SK-N-SH (cell line): Measurements from ENCODE around the gene DERA. TPM values are rescaled to one million over a fixed set of nuclear protein-coding genes. Genes with fewer than 3 reads are reported as not detected.
A peak's percentile ranks its signal among the peaks of the same experiment; 100 is the strongest.

Experiments
- CTCF ChIA-PET: fragments of 300-600, 350-600 bp; formaldehyde crosslinking; extraction: SDS; loops from one replicate; lab custom pipeline; 2021; lab: Yijun Ruan, JAX
- POLR2A ChIA-PET: fragments of 350-600 bp; sonication (Branson Sonifier 250); formaldehyde crosslinking; extraction: SDS; loops from one replicate; lab custom pipeline; 2020; ENCODE audit warnings: antibody characterized with exemption, inconsistent platforms; lab: Yijun Ruan, JAX
- DNase-seq: peaks from one replicate; pipeline ENCODE4 v3.0.0; 2012
- H2AFZ ChIP-seq: fragments of 200-600 bp; sonication (generic); 2 replicates; pipeline ENCODE4 v1.8.1; 2016; ENCODE audit warnings: antibody characterized with exemption, mild to moderate bottlenecking, low read depth
- H3F3A ChIP-seq: fragments of 200-600 bp; sonication (generic); replicated peaks from 2 replicates; pipeline ENCODE3; 2016; ENCODE audit warnings: antibody characterized with exemption, mild to moderate bottlenecking; ENCODE audit not compliant: insufficient read depth
- H3K27ac ChIP-seq, 2 experiments: fragments of 200-500 bp in 1 of 2; fragments of 200-600 bp in 1 of 2; sonication (Bioruptor generic) in 1 of 2; sonication (generic), shearing (Covaris generic) in 1 of 2; 2 replicates each; pipeline versions ENCODE4 v1.5.1 to v1.6.1; 2014 to 2016; ENCODE audit warnings: low read depth in 2 of 2, inconsistent platforms in 1 of 2, low read length in 1 of 2, mild to moderate bottlenecking in 1 of 2, mixed read lengths in 1 of 2
- H3K27me3 ChIP-seq: fragments of 200-600 bp; sonication (generic), shearing (Covaris generic); 2 replicates; pipeline ENCODE4 v1.6.1; 2016; ENCODE audit warnings: mixed run types; ENCODE audit not compliant: insufficient read depth
- H3K36me3 ChIP-seq, 2 experiments: fragments of 200-500 bp in 1 of 2; fragments of 200-600 bp in 1 of 2; sonication (Bioruptor generic) in 1 of 2; sonication (generic) in 1 of 2; replicated peaks in 1 of 2; 2 replicates each; pipeline versions ENCODE3 to v1.5.1; 2014 to 2016; ENCODE audit warnings: low read length in 1 of 2, mild to moderate bottlenecking in 1 of 2; ENCODE audit not compliant: insufficient read depth in 2 of 2, control insufficient read depth in 1 of 2
- H3K4me1 ChIP-seq, 2 experiments: fragments of 200-500 bp in 1 of 2; fragments of 200-600 bp in 1 of 2; sonication (Bioruptor generic) in 1 of 2; sonication (generic), shearing (Covaris generic) in 1 of 2; 2 replicates each; pipeline versions ENCODE4 v1.5.1 to v1.6.1; 2014 to 2016; ENCODE audit warnings: low read depth in 1 of 2, low read length in 1 of 2, mixed run types in 1 of 2; ENCODE audit not compliant: insufficient read depth in 2 of 2, control insufficient read depth in 1 of 2
- H3K4me2 ChIP-seq: fragments of 200-600 bp; sonication (generic), shearing (Covaris generic); 2 replicates; pipeline ENCODE4 v1.6.1; 2017; ENCODE audit warnings: mixed run types
- H3K4me3 ChIP-seq, 2 experiments: fragments of 200-500 bp in 1 of 2; fragments of 200-600 bp in 1 of 2; sonication (Bioruptor generic) in 1 of 2; sonication (generic), shearing (Covaris generic) in 1 of 2; 2 replicates each; pipeline versions ENCODE4 v1.5.1 to v1.8.1; 2014 to 2016; ENCODE audit warnings: low read depth in 2 of 2, inconsistent platforms in 1 of 2, low read length in 1 of 2, mild to moderate bottlenecking in 1 of 2, mixed read lengths in 1 of 2, moderate library complexity in 1 of 2
- H3K79me2 ChIP-seq: fragments of 200-600 bp; sonication (generic); 2 replicates; pipeline ENCODE4 v1.8.1; 2017; ENCODE audit warnings: mild to moderate bottlenecking; ENCODE audit not compliant: insufficient read depth
- H3K9ac ChIP-seq: fragments of 200-600 bp; sonication (generic); 2 replicates; pipeline ENCODE4 v1.6.1; 2017; ENCODE audit warnings: mixed run types
- H3K9me2 ChIP-seq: fragments of 200-600 bp; sonication (generic); 2 replicates; pipeline ENCODE4 v1.6.1; 2017; ENCODE audit warnings: mixed run types
- H3K9me3 ChIP-seq: fragments of 200-600 bp; sonication (generic); 2 replicates; pipeline ENCODE4 v1.6.1; 2017; ENCODE audit warnings: mixed run types, mild to moderate bottlenecking, moderate library complexity
- H4K20me1 ChIP-seq: fragments of 200-600 bp; sonication (generic); 2 replicates; pipeline ENCODE4 v1.6.1; 2017; ENCODE audit warnings: mild to moderate bottlenecking, mixed run types; ENCODE audit not compliant: insufficient read depth
- CTCF ChIP-seq: fragments of 200-600 bp; sonication (generic); IDR thresholded peaks from 2 replicates; pipeline ENCODE4 v1.6.1; 2017; ENCODE audit warnings: antibody characterized with exemption, mild to moderate bottlenecking, moderate library complexity
- ELF1 ChIP-seq: IDR thresholded peaks from 2 replicates; pipeline ENCODE4 v1.4.0; 2012
- IRF3 ChIP-seq: fragments of 150-350 bp; IDR thresholded peaks from 2 replicates; pipeline ENCODE4 v1.6.1; 2016; ENCODE audit warnings: mild to moderate bottlenecking, low read depth, low read length
- JUND ChIP-seq: IDR thresholded peaks from 2 replicates; pipeline ENCODE4 v1.4.0; 2012
- NFIC ChIP-seq: IDR thresholded peaks from 2 replicates; pipeline ENCODE4 v1.4.0; 2012; ENCODE audit warnings: borderline replicate concordance
- RAD21 ChIP-seq: IDR thresholded peaks from 2 replicates; pipeline ENCODE4 v1.6.1; 2012; ENCODE audit warnings: mild to moderate bottlenecking, low read length
- RXRA ChIP-seq: IDR thresholded peaks from 2 replicates; pipeline ENCODE4 v1.4.0; 2012; ENCODE audit warnings: low read depth, mild to moderate bottlenecking, borderline replicate concordance
- USF2 ChIP-seq: fragments of 150-350 bp; IDR thresholded peaks from 2 replicates; pipeline ENCODE4 v1.6.1; 2017; ENCODE audit warnings: antibody characterized with exemption, low read length, low read depth, borderline replicate concordance
- WGBS: methylation state at CpG from one replicate; pipeline ENCODE4 v1.1.6; 2017; ENCODE audit warnings: low lambda C conversion rate; 5-methylcytosine and 5-hydroxymethylcytosine counted together
- polyA plus RNA-seq, 3 experiments: library from polyadenylated mRNA; depleted of rRNA; stranded (reverse); fragments of >200 nt; gene quantifications; 2 replicates each; pipeline ENCODE4 v1.2.3, GENCODE V29; 2012

The DERA gene
- polyA plus RNA-seq, 1 of the 3 experiments (the other 2 are of a cell fraction) = 16.6 TPM

GRCh38 chr12:15928870-15929571 is 17.9 kb downstream of the DERA start:
- H3K27me3 ChIP-seq = no peaks in the 10 kb centered on the region
- no peak for DNase-seq
- no peak overlapping the region for H3K9ac ChIP-seq
- H2AFZ ChIP-seq = peak overlapping the region; percentile 35; the same call in 1 of the 2 replicates
- CTCF ChIA-PET = interaction anchor here (1.3 to 1.8 kb wide), 2 partner anchors 11 to 21 kb away, joined by 3 to 4 read pairs; no protein-coding TSS in a partner anchor
- H4K20me1 ChIP-seq = no peaks in the 10 kb centered on the region
- H3K4me1 ChIP-seq = peaks cover 9 to 39% of the 10 kb centered on the region in 2 experiments; a peak in 3 of 4 replicates
- H3K4me3 ChIP-seq = no peak overlapping the region
- WGBS = 95% methylated on average over 10 of the region's 10 CpGs
- peak overlapping the region; percentile 65 for H3K4me2 ChIP-seq
- H3K27ac ChIP-seq = peak overlapping the region in 1 of 2 experiments; percentile 41; a peak in 1 of 4 replicates
- H3K9me3 ChIP-seq = no peaks in the 10 kb centered on the region
- peaks cover 17% of the 10 kb centered on the region for H3F3A ChIP-seq
- no peaks in the 10 kb centered on the region for H3K9me2 ChIP-seq
- no peaks in the 10 kb centered on the region for H3K36me3 ChIP-seq
- TF ChIP-seq NFIC (no peak), IRF3 (no peak), JUND (no peak)
- TF ChIP-seq, all 33 proteins: peak for 0
- H3K79me2 ChIP-seq = peaks cover 13% of the 10 kb centered on the region
- POLR2A ChIA-PET = no interaction called here

GRCh38 chr12:15931590-15932053 is 20.5 kb downstream of the DERA start:
- Histone ChIP-seq H3K36me3 (no peaks in the 10 kb centered on the region), H3K4me3 (no peak overlapping the region), H4K20me1 (no peaks in the 10 kb centered on the region), H3K9me2 (no peaks in the 10 kb centered on the region), H3K4me2 (no peak overlapping the region), H3K9me3 (no peaks in the 10 kb centered on the region), H3K27me3 (no peaks in the 10 kb centered on the region), H2AFZ (no peak overlapping the region), H3K9ac (no peak overlapping the region), H3K27ac (no peak overlapping the region), H3F3A (peaks cover 17% of the 10 kb centered on the region), H3K4me1 (peaks cover 9 to 39% of the 10 kb centered on the region in 2 experiments; a peak in 3 of 4 replicates), H3K79me2 (peaks cover 25% of the 10 kb centered on the region; the same call in 1 of the 2 replicates)
- POLR2A ChIA-PET = no interaction called here
- CTCF ChIA-PET = interaction anchor here (1.4 kb wide), 1 partner anchor 21 kb away, joined by 3 read pairs; the partner anchor contains the start of gene DERA
- DNase-seq = no peak
- 91% methylated on average over 3 of the region's 3 CpGs for WGBS
- no peak for TF ChIP-seq RXRA
- TF ChIP-seq CTCF = no peak; the same call in 1 of the 2 replicates
- TF ChIP-seq USF2 = no peak
- no peak for TF ChIP-seq ELF1
- TF ChIP-seq NFIC = no peak
- TF ChIP-seq RAD21 = no peak
